G401 (cell line): ENCODE results near the gene DENND1B. TPM values are rescaled to one million over a fixed set of nuclear protein-coding genes. Genes with fewer than 3 reads are reported as not detected.
A peak's percentile ranks its signal among the peaks of the same experiment; 100 is the strongest.

Source experiments
- DNase-seq: peaks from one replicate; pipeline ENCODE4 v3.0.0-alpha.2; 2015; ENCODE audit warnings: low spot score
- in situ Hi-C: cut with HindIII; loops from 2 replicates; pipeline ENCODE4 v1.10.0; 2016; ENCODE audit warnings: low sequenced_read_pairs, mixed read lengths
- total RNA-seq: library from RNA; depleted of rRNA; stranded (reverse); fragments of >200 nt; shearing (Covaris generic); gene quantifications from 2 replicates; pipeline ENCODE4 v1.2.3, GENCODE V29; 2014

Gene DENND1B
- total RNA-seq, 1 experiment from 2014 or later: not detected

- in situ Hi-C loops: no loop called here
- no peak for DNase-seq
These were observed 78.9 kb downstream of the DENND1B start for GRCh38 chr1:197696372-197696771.

DNA sequence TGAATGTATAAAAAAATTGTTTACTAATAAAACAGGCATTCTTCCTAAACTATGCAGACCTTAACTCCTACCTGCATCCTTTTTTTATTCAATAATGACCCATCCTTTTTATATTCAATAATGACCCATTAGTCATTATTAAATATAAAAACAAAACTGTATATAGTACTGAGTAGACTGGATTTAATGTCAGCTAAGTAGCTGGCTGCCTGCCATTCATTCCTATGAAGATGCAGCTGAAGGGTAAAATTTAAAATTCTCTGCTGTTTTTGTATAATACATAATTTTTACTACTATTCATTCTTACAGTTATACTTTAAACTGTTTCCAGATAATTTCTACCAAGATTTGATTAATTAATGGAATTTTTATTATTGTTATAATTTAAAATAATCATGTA, 79.3 kb downstream of the DENND1B start:
- in situ Hi-C loops: no loop called here

DNA sequence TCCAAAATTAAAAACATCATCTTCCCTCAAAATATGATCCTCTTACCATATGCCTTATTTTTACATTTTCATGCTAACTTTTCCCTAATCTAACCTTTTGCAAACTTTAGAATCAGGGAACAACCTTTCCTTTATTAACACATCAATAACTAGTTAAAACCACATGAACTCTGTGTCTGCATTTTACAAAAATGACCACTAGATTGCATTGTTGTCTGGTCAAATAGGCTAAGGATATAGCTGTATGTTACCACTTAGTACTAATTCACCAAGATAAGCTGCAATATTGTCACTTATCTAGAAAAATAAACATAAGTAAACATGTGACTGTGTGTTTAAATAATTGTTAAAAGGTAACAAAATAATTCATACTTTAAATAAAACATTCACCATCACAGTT, 82.3 kb downstream of the DENND1B start:
- in situ Hi-C loops: no loop called here

More for the DNA sequence above, 79.3 kb downstream of the DENND1B start:
- no peak for DNase-seq

GRCh38 chr1:197691816-197692215, 83.5 kb downstream of the DENND1B start:
- no peak for DNase-seq
- in situ Hi-C loops: no loop called here

More for the DNA sequence above, 82.3 kb downstream of the DENND1B start:
- peak; percentile 29 for DNase-seq

DNA sequence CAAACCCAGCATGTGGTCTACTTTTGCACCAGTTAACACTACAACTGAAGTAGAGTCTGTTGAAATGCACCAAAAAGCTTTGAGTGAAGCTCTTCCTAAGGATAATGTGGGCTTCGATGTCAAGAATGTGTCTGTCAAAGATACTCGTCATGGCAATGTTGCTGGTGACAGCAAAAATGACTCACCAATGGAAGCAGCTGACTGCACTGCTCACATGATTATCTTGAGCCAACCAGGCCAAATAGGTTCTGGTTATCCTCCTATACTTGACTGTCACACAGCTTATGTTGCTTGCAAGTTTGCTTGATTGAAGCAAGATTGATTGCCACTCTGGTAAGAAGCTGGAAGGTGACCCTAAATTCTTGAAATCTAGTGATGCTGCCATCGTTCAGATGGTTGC, 85.2 kb downstream of the DENND1B start:
- in situ Hi-C loops: no loop called here
- no peak for DNase-seq

GRCh38 chr1:197688233-197688632, 87.0 kb downstream of the DENND1B start:
- in situ Hi-C loops: no loop called here
- DNase-seq: no peak

DNA sequence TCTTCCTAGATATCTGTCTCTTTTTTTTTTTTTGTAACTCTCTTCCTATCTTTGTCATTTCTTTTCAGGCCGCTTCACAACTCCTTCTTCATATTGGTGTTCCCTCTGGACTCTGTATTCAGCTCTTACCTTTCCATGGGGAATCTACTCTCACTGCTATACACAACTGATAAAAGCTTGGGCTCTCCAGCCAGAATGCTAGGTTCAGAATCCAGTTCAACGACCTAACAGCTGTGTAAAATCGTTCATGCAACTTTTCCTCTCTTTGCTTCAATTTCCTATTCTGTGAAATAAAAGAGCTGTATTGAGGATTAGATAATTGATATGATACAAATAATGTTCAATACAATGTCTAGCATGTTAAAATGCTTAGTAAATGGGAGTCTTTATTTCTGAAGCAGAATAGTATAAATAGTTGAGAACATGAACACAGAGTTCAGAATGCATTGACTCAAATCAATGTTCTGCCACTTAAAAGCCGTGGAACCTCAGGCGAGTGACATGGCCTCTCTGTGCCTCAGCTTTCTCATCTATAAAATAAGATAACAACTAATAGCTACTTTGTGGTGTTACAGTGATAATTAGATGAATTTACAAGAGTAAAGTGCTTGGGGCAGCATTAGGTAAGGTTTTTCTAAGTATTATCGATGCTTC, 88.5 kb downstream of the DENND1B start:
- DNase-seq: no peak
- in situ Hi-C loops: no loop called here

DNA sequence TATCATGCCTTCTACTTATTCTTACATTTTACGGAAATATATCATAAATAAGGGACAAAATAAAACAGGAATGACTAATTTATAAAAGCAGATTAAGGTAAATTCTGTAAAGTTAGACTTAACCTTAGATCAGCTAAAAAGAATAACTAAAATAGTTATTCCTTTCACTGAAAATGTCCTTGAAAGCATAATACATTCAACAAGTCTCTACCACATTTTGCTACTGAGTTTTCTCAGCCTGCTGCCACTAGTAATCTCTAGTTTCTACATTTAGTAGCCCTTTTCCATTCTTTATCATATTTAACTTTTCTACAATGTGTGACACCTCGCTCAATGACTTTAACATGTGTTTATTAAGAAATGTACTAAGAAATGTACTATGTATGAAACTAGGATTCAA, 89.0 kb downstream of the DENND1B start:
- in situ Hi-C loops: no loop called here

DNA sequence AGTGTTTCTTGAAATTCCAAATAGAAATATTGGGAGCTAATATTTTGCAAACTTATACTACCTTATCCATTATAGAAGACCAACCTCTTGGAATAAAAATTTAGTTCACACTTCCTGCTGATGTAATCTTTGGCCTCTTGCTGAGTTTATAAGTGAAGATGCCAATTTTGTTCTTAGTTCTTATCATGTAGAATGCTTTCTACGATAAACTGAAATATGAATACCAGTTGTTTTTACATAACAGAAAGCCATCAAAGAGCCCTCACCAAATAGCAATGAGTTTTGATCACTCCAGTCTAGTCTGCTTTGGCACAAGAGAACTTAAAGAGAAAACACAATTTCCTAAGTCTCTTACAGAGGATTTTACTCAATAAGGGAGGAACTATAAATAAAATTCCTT, 89.5 kb downstream of the DENND1B start:
- in situ Hi-C loops: no loop called here
- DNase-seq: no peak

More for the DNA sequence above, 89.0 kb downstream of the DENND1B start:
- no peak for DNase-seq

GRCh38 chr1:197683895-197684553, 91.3 kb downstream of the DENND1B start:
- in situ Hi-C loops: no loop called here
- no peak for DNase-seq

GRCh38 chr1:197683280-197683679, 92.0 kb downstream of the DENND1B start:
- no peak for DNase-seq
- in situ Hi-C loops: no loop called here

DNA sequence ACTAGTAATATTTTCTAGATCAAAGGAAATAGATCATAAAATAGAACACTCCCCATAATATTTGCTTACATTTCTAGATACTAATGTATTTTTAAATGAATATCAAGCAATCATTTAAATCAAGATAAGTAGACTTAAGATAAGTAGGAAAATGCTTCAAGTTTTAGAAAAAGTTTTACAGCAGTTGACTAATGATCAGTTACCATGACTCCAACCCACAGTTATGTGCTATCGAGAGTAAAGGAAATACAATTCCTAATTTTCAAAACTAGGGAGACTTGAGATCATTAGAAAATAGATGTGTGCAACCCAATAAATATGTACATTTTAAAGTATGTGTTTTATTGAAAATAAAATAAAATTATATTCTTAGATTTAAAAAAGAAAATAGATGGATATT, 95.0 kb downstream of the DENND1B start:
- in situ Hi-C loops: no loop called here
- DNase-seq: no peak

DNA sequence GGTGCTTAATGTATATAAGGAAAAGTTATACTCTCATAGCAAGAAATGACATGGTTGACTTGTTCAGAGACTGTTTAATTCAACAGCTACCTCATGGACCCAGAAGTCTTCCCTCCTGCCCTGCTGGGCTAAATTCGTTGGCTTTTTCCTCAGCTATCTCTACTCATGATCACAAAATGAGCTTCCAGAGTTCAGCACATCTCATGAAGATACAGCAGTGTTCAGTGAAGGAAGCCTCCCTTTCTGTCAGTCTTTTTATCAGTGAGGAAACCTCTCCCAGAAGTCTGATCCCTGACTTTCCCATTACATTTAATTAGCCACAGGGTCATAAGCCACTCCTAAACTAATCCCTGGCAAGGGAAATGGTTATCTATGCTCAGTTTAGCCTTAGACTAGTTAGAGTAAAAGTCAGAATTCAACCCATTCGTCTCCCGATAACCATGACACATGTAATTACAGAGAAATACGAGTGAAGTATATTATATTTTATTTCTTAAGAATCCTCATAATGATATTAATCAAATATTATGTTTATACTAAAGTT, 97.5 kb downstream of the DENND1B start:
- no peak for DNase-seq
- in situ Hi-C loops: no loop called here

DNA sequence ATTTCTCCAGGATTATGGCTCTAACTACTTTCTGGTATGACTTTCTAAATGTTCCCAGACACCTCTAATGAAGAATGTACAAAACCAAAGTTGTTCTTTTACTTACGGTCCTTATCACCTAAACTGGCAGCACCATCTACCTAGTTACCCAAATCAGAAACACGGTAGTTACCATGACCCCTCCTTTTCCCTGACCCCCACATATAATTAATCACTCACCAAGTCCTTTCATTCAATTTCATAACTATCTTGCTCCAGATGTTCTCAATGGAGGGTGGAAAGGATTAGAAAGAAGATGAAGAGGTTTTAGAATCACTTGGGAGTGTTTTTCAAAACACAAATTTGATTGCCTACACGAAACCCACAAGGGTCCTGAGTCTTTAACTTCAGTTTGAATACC, 98.0 kb downstream of the DENND1B start:
- in situ Hi-C loops: no loop called here
- no peak for DNase-seq

DNA sequence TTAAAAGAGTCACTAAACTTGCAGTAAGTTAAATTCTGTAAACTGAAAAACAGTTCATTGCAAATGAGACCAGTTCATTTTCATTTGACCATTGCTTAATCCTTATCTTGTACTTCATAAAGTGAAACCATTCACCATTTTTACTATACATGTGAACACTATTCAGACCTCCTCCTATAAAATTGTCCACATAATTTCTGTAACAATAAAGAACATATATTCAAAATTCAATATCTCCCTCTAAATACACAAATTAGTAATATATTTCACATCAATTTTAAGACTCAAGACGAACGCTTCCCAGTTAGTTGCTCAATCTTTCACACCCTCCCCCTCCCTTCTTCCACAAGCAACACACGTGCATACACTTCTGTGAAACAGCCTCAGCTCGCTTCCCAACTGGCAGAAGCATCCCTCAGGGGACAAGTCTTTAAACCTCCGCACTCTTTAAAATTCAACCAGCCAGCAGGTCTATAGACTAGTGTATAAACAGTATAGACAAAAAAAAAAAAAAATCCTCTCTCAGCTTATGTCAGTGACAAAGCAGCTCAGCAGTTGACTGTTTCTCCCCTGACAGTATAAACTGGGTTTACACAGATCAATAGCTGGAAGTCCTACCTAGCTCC, 99.6 kb downstream of the DENND1B start:
- DNase-seq: no peak
- in situ Hi-C loops: no loop called here

DNA sequence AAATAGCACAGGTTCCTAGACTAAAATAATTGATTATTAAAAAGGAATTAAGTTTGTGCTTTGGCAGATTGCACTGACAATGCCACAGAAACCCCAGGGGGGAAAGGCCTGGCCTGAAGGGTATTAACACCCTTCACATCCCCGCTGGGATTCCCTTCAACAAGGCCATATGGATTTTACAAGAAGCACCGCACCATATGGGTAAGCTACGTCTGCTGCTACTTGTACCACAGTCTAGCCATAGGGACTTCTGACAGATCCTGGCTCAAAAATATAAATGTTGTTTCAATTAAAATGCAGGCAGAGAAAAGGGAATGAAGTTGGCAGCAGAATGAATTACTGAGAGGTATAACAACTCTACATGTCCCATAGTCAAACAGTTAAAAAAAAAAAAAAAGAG, 101.0 kb downstream of the DENND1B start:
- DNase-seq: peak; percentile 12
- in situ Hi-C loops: no loop called here

- DNase-seq: no peak
- in situ Hi-C loops: no loop called here
These were observed 102.0 kb downstream of the DENND1B start for GRCh38 chr1:197673292-197673691.

- in situ Hi-C loops: no loop called here
- no peak for DNase-seq
These were observed 102.9 kb downstream of the DENND1B start for GRCh38 chr1:197672347-197672746.

- in situ Hi-C loops: no loop called here
- no peak for DNase-seq
These were observed 103.4 kb downstream of the DENND1B start for GRCh38 chr1:197671920-197672319.

DNA sequence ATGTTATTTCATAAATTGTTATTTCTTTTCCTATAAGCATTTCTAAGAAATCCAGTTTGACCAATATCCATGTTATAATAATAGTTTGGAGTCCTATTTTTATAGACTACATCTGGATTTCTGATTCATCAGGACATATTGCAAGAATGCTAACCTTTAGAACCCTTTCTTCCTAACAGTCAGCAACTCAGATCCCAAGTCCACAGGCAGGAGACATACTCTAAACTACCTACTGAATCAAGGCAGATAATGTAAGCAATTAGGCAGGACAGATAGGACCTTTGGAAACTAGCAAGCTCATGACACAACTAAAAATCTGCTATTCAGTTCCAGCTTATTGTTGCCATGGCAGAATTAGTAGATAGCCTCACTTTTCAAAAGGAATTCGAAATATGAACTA, 104.1 kb downstream of the DENND1B start:
- in situ Hi-C loops: no loop called here
- no peak for DNase-seq
